HL-60 (cell line): ENCODE data around the gene TNNT1.

Experiments used
- DNase-seq, 2 experiments: peaks; one replicate each; pipeline ENCODE4 v3.0.0-alpha.2; 2010 to 2020; ENCODE audit warnings: low read depth in 1 of 2, low spot score in 1 of 2
- H3K27ac ChIP-seq: fragments of 250-450 bp; sonication (Bioruptor Pico); replicated peaks from 2 replicates; pipeline ENCODE4 v1.5.1; 2020; ENCODE audit warnings: mild to moderate bottlenecking, moderate library complexity
- H3K27me3 ChIP-seq: fragments of 250-450 bp; sonication (Bioruptor Pico); 2 replicates; pipeline ENCODE4 v1.5.1; 2021; ENCODE audit warnings: mild to moderate bottlenecking, moderate library complexity; ENCODE audit not compliant: insufficient read depth, poor library complexity, severe bottlenecking
- H3K4me3 ChIP-seq: replicated peaks from 2 replicates; pipeline ENCODE4 v1.5.1; 2011; ENCODE audit warnings: mild to moderate bottlenecking, control low read depth, low read length; ENCODE audit not compliant: insufficient read depth
- CTCF ChIP-seq: IDR thresholded peaks from one replicate; pipeline ENCODE4 v1.5.1; 2011; ENCODE audit warnings: low read length, control low read depth, inconsistent platforms; ENCODE audit not compliant: insufficient read depth
- GABPA ChIP-seq: IDR thresholded peaks from 2 replicates; pipeline ENCODE4 v1.6.1; 2012; ENCODE audit warnings: low read depth
- POLR2AphosphoS5 ChIP-seq: IDR thresholded peaks from 2 replicates; pipeline ENCODE4 v1.6.1; 2012; ENCODE audit warnings: low read depth
- SPI1 ChIP-seq: IDR thresholded peaks from 2 replicates; pipeline ENCODE4 v1.6.1; 2012; ENCODE audit warnings: low read depth, mild to moderate bottlenecking, borderline replicate concordance
- TF ChIP-seq, protein P1 (sequence below): IDR thresholded peaks from 2 replicates; pipeline ENCODE4 v1.6.1; 2012; ENCODE audit warnings: low read depth; ENCODE audit not compliant: insufficient replicate concordance

Gene TNNT1

GRCh38 chr19:55134736-55135135 is 14.3 kb downstream of the TNNT1 start:
- no peak for DNase-seq
- TF ChIP-seq POLR2AphosphoS5 (no peak), CTCF (no peak), GABPA (no peak), SPI1 (no peak)
- TF ChIP-seq, protein P1, sequence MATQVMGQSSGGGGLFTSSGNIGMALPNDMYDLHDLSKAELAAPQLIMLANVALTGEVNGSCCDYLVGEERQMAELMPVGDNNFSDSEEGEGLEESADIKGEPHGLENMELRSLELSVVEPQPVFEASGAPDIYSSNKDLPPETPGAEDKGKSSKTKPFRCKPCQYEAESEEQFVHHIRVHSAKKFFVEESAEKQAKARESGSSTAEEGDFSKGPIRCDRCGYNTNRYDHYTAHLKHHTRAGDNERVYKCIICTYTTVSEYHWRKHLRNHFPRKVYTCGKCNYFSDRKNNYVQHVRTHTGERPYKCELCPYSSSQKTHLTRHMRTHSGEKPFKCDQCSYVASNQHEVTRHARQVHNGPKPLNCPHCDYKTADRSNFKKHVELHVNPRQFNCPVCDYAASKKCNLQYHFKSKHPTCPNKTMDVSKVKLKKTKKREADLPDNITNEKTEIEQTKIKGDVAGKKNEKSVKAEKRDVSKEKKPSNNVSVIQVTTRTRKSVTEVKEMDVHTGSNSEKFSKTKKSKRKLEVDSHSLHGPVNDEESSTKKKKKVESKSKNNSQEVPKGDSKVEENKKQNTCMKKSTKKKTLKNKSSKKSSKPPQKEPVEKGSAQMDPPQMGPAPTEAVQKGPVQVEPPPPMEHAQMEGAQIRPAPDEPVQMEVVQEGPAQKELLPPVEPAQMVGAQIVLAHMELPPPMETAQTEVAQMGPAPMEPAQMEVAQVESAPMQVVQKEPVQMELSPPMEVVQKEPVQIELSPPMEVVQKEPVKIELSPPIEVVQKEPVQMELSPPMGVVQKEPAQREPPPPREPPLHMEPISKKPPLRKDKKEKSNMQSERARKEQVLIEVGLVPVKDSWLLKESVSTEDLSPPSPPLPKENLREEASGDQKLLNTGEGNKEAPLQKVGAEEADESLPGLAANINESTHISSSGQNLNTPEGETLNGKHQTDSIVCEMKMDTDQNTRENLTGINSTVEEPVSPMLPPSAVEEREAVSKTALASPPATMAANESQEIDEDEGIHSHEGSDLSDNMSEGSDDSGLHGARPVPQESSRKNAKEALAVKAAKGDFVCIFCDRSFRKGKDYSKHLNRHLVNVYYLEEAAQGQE, result no peak
- no peak overlapping the region for H3K27ac ChIP-seq
- H3K4me3 ChIP-seq, result no peak overlapping the region
- H3K27me3 ChIP-seq, result peaks cover 18% of the 10 kb centered on the region

- Histone ChIP-seq H3K4me3 (no peak overlapping the region), H3K27ac (no peak overlapping the region), H3K27me3 (peaks cover 22% of the 10 kb centered on the region)
- DNase-seq, result peak in 1 of 2 experiments; percentile 63
- TF ChIP-seq SPI1 (no peak; the same call in 1 of the 2 replicates), POLR2AphosphoS5 (no peak), CTCF (no peak), GABPA (no peak)
- TF ChIP-seq, protein P1, result no peak
These were observed 15.2 kb downstream of the TNNT1 start for GRCh38 chr19:55133639-55134444.

DNA sequence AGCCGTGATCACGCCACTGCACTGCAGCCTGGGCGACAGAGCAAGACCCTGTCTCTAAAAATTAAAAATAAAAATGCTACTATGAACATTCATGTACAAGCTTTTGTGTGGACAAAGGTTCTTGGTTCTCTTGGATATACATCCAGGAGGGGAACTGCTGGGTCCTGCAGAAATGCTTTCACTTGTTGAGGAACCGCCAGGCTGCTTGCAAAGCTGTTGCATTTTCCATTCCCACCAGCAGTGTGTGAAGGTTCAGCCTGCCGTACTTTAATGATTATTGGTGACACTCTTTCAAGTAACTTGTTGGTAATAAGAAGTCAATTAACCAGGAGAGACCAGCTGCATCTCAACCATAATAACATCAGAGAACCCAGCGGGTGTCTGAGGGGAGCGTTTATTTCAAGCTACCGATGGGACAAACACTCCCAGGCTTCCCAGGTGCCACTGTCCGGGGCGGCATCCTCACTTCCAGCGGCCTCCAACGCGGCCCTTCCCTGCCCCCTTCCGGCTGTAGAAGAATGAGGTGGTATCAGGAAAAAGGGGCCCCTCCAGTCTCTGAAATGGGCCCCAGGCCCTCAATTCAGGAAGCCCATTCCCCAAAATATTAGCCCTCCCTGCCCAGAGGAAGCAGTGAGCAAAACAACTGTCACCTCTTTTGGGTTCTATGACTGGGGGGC is 16.4 kb downstream of the TNNT1 start:
- no peak overlapping the region for H3K27ac ChIP-seq
- DNase-seq, result no peak
- H3K27me3 ChIP-seq, result peaks cover 22% of the 10 kb centered on the region
- no peak overlapping the region for H3K4me3 ChIP-seq
- TF ChIP-seq GABPA, result no peak

GRCh38 chr19:55131421-55131820 is 17.6 kb downstream of the TNNT1 start:
- TF ChIP-seq SPI1 (no peak), GABPA (no peak), CTCF (no peak), POLR2AphosphoS5 (no peak)
- TF ChIP-seq, protein P1, result no peak
- no peak overlapping the region for H3K4me3 ChIP-seq
- peaks cover 22% of the 10 kb centered on the region for H3K27me3 ChIP-seq
- H3K27ac ChIP-seq, result no peak overlapping the region
- no peak for DNase-seq
